Endodermal cell (in vitro differentiated cells): ENCODE measurements around the gene EPHA4. TPM values are rescaled to one million over a fixed set of nuclear protein-coding genes. Genes with fewer than 3 reads are reported as not detected.

Experiments
- DNase-seq: peaks from one replicate; pipeline ENCODE4 v3.0.0-alpha.2; 2017
- H3K27ac ChIP-seq: 2 replicates; pipeline ENCODE4 v1.5.1; 2013; ENCODE audit warnings: mild to moderate bottlenecking, low read depth, low read length, moderate library complexity
- H3K27me3 ChIP-seq: 2 replicates; pipeline ENCODE4 v1.6.1; 2013; ENCODE audit warnings: mild to moderate bottlenecking, low read length, moderate library complexity; ENCODE audit not compliant: insufficient read depth, control insufficient read depth, poor library complexity, severe bottlenecking
- H3K36me3 ChIP-seq: 2 replicates; pipeline ENCODE4 v1.7.0; 2013; ENCODE audit warnings: mild to moderate bottlenecking, low read length, moderate library complexity; ENCODE audit not compliant: control insufficient read depth, insufficient read depth
- H3K4me1 ChIP-seq: one replicate; pipeline ENCODE4 v1.7.0; 2013; ENCODE audit warnings: low read length; ENCODE audit not compliant: control insufficient read depth, insufficient read depth
- H3K4me3 ChIP-seq: 2 replicates; pipeline ENCODE4 v1.5.1; 2013; ENCODE audit warnings: mild to moderate bottlenecking, low read length, moderate library complexity
- H3K9ac ChIP-seq: 2 replicates; pipeline ENCODE4 v1.6.1; 2013; ENCODE audit warnings: mild to moderate bottlenecking, low read length, moderate library complexity; ENCODE audit not compliant: poor library complexity, severe bottlenecking; ENCODE audit errors: extremely low read depth
- H3K9me3 ChIP-seq: 2 replicates; pipeline ENCODE4 v1.6.1; 2013; ENCODE audit warnings: mild to moderate bottlenecking, low read length, moderate library complexity; ENCODE audit not compliant: control insufficient read depth
- H3K27ac Mint-ChIP-seq: 2 replicates; pipeline ENCODE4 v1.8.0; 2020; ENCODE audit warnings: mixed read lengths
- H3K27me3 Mint-ChIP-seq: 2 replicates; pipeline ENCODE4 v1.8.0; 2021; ENCODE audit warnings: mild to moderate bottlenecking, mixed read lengths; ENCODE audit not compliant: insufficient read depth
- H3K36me3 Mint-ChIP-seq: 2 replicates; pipeline ENCODE4 v1.8.0; 2020; ENCODE audit warnings: low read depth, mixed read lengths
- H3K4me1 Mint-ChIP-seq: 2 replicates; pipeline ENCODE4 v1.8.0; 2020; ENCODE audit warnings: mixed read lengths
- H3K4me3 Mint-ChIP-seq: 2 replicates; pipeline ENCODE4 v1.8.0; 2020; ENCODE audit warnings: mild to moderate bottlenecking, moderate library complexity, mixed read lengths
- H3K9me3 Mint-ChIP-seq: 2 replicates; pipeline ENCODE4 v1.8.0; 2020; ENCODE audit warnings: mild to moderate bottlenecking, mixed read lengths
- CTCF ChIP-seq: fragments of 200-600 bp; sonication (generic); conservative IDR thresholded peaks from 2 replicates; pipeline ENCODE4 v1.5.0; 2021; ENCODE audit warnings: antibody characterized with exemption, mild to moderate bottlenecking
- WGBS, 2 experiments: methylation state at CpG; one replicate each; pipeline versions ENCODE4 v1.1.5 to v1.1.7; 2013; ENCODE audit warnings: missing lambda C conversion rate in 2 of 2, mixed read lengths in 1 of 2; ENCODE audit not compliant: insufficient coverage in 1 of 2, insufficient read length in 1 of 2; 5-methylcytosine and 5-hydroxymethylcytosine counted together
- total RNA-seq, 2 donors: library from RNA; stranded (reverse); fragmentation: NEBNext Ultra II Directional in 1 of 2; extraction: Animal tissue kit (Norgen Biotek cat#: 25700) in 1 of 2; gene quantifications; 2 replicates in 1 of 2; 3 replicates in 1 of 2; pipeline ENCODE4 v1.2.1, GENCODE V29; 2021

The EPHA4 gene
- total RNA-seq, 2 donors from 2014 or later: 74.1 to 87.3 TPM

GRCh38 chr2:221518935-221519625 is 53.0 kb downstream of the EPHA4 start:
- WGBS, 2 experiments: 86 to 89% methylated on average over 5 to 7 of the region's 7 CpGs
- Mint-ChIP-seq H3K4me3 (no peak overlapping the region), H3K27ac (no peak overlapping the region), H3K9me3 (no peaks in the 10 kb centered on the region), H3K27me3 (no peaks in the 10 kb centered on the region), H3K4me1 (peaks cover 31% of the 10 kb centered on the region), H3K36me3 (peaks cover 11% of the 10 kb centered on the region)
- no peaks in the 10 kb centered on the region for H3K27me3 ChIP-seq
- no peak for TF ChIP-seq CTCF
- peaks cover 25% of the 10 kb centered on the region for H3K36me3 ChIP-seq
- H3K4me3 ChIP-seq: peak overlapping the region; percentile 1
- peaks cover 11% of the 10 kb centered on the region for H3K4me1 ChIP-seq
- no peak overlapping the region for H3K9ac ChIP-seq
- no peaks in the 10 kb centered on the region for H3K9me3 ChIP-seq
- no peak for DNase-seq
- H3K27ac ChIP-seq: no peak overlapping the region

GRCh38 chr2:221518201-221518934 is 53.7 kb downstream of the EPHA4 start:
- Mint-ChIP-seq H3K9me3 (no peaks in the 10 kb centered on the region), H3K36me3 (peaks cover 8% of the 10 kb centered on the region), H3K27me3 (no peaks in the 10 kb centered on the region), H3K4me1 (peaks cover 36% of the 10 kb centered on the region), H3K4me3 (no peak overlapping the region), H3K27ac (no peak overlapping the region)
- Histone ChIP-seq H3K27me3 (no peaks in the 10 kb centered on the region), H3K9ac (no peak overlapping the region), H3K4me3 (no peak overlapping the region), H3K36me3 (peaks cover 18% of the 10 kb centered on the region), H3K4me1 (peaks cover 11% of the 10 kb centered on the region), H3K9me3 (no peaks in the 10 kb centered on the region), H3K27ac (no peak overlapping the region)
- WGBS, 2 experiments: 81 to 100% methylated on average over 3 to 7 of the region's 7 CpGs
- no peak for TF ChIP-seq CTCF
- no peak for DNase-seq

DNA sequence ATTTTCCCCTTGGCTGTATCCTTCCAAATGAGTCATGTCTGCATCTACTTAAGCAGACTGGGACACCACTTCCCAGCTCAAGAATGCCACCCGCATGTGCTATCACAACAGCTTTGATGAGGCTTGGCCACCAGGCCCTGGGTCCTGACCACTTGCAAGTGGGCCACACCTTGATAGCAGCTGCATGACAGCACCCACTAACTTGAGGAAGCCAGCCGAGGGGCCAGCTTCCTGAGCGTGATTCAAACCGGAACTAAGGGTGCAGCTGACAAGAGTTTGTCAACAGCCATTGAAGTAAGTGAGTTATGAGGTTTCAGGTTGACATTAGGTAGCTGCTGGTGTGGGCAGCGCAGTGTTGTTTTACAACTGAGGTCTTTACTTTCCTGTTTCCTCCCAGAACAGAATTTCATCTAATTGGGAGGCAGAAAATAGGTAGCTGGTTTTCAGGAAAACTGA is 54.4 kb downstream of the EPHA4 start:
- 94 to 95% methylated on average over 4 to 5 of the region's 5 CpGs for WGBS, 2 experiments
- no peak overlapping the region for H3K27ac ChIP-seq
- Mint-ChIP-seq H3K27ac (no peak overlapping the region), H3K4me3 (no peak overlapping the region), H3K9me3 (no peaks in the 10 kb centered on the region), H3K27me3 (no peaks in the 10 kb centered on the region), H3K36me3 (peaks cover 8% of the 10 kb centered on the region), H3K4me1 (peaks cover 36% of the 10 kb centered on the region)
- no peak overlapping the region for H3K9ac ChIP-seq
- peaks cover 11% of the 10 kb centered on the region for H3K4me1 ChIP-seq
- no peaks in the 10 kb centered on the region for H3K27me3 ChIP-seq
- DNase-seq: no peak
- H3K9me3 ChIP-seq: no peaks in the 10 kb centered on the region
- TF ChIP-seq CTCF: no peak
- peaks cover 18% of the 10 kb centered on the region for H3K36me3 ChIP-seq
- no peak overlapping the region for H3K4me3 ChIP-seq
